COR-L47 (cell line): ENCODE measurements around the gene PALLD.
A peak's percentile ranks its signal among the peaks of the same experiment; 100 is the strongest.

ENCODE experiments used
- DNase-seq: peaks from one replicate; lab custom pipeline; 2025; lab: John Stamatoyannopoulos, UW

Gene PALLD

GRCh38 chr4:168560184-168561180, 63.6 kb downstream of the PALLD start:
- DNase-seq = peak; percentile 4

- DNase-seq = no peak
These were observed 65.3 kb downstream of the PALLD start for GRCh38 chr4:168562041-168562571.

GRCh38 chr4:168564023-168564422, 67.2 kb downstream of the PALLD start:
- no peak for DNase-seq

GRCh38 chr4:168565130-168565529, 68.3 kb downstream of the PALLD start:
- no peak for DNase-seq

GRCh38 chr4:168566726-168567125, 69.9 kb downstream of the PALLD start:
- no peak for DNase-seq

- DNase-seq = no peak
These were observed 72.4 kb downstream of the PALLD start for GRCh38 chr4:168569066-168569930.

GRCh38 chr4:168569931-168570276, 73.1 kb downstream of the PALLD start:
- DNase-seq = no peak

- DNase-seq = no peak
These were observed 73.6 kb downstream of the PALLD start for GRCh38 chr4:168570466-168570865.

GRCh38 chr4:168572002-168572401, 75.2 kb downstream of the PALLD start:
- DNase-seq = no peak

- DNase-seq = no peak
These were observed 77.0 kb downstream of the PALLD start for GRCh38 chr4:168573870-168574269.

- no peak for DNase-seq
These were observed 77.9 kb downstream of the PALLD start for GRCh38 chr4:168574581-168575295.

GRCh38 chr4:168575473-168575872, 78.6 kb downstream of the PALLD start:
- no peak for DNase-seq

- DNase-seq = no peak
These were observed 80.8 kb downstream of the PALLD start for GRCh38 chr4:168577624-168578023.

GRCh38 chr4:168580228-168580627, 83.4 kb downstream of the PALLD start:
- DNase-seq = no peak

- DNase-seq = no peak
These were observed 87.5 kb downstream of the PALLD start for GRCh38 chr4:168584321-168584771.

- peak; percentile 59 for DNase-seq
These were observed 88.6 kb downstream of the PALLD start for GRCh38 chr4:168585168-168586091.

- DNase-seq = no peak
These were observed 90.1 kb downstream of the PALLD start for GRCh38 chr4:168586926-168587325.

GRCh38 chr4:168587411-168588125, 90.7 kb downstream of the PALLD start:
- DNase-seq = no peak

GRCh38 chr4:168588916-168589531, 92.2 kb downstream of the PALLD start:
- no peak for DNase-seq

GRCh38 chr4:168592676-168593075, 95.8 kb downstream of the PALLD start:
- DNase-seq = no peak
